Stimulated activated CD4-positive, alpha-beta T cell treated with anti-CD3 and anti-CD28 coated beads, TNF-alpha, amount 100 ng/mL, for 1 hour (primary cell): ENCODE data around the gene FMNL2.

ENCODE experiments used
- DNase-seq, 3 donors: peaks; one replicate each; pipeline ENCODE4 v3.0.0-alpha.2; 2020; ENCODE audit warnings: low read depth in 3 of 3, low spot score in 1 of 3

The FMNL2 gene

DNA sequence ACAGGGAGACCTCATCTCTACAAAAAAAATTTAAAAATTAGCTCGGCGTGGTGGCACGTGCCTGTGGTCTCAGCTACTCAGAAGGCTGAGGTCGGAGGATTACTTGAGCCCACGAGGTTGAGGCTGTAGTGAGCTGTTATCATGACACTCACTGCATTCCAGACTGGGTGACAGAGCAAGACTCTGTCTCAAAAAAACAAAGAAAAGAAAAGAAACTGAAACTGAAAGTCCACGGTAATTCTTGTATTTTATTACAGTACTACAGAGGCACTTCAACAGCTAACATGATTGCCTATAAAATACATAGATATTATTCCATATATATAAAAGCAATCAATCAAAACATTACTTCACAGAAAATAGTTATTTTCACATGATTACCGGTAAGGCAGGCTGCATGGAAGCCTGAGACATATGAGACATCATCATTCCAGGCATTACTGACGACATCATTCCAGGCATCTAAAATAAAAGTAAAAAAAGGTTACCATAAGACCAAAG is 359.2 kb downstream of the FMNL2 start:
- no peak for DNase-seq

DNA sequence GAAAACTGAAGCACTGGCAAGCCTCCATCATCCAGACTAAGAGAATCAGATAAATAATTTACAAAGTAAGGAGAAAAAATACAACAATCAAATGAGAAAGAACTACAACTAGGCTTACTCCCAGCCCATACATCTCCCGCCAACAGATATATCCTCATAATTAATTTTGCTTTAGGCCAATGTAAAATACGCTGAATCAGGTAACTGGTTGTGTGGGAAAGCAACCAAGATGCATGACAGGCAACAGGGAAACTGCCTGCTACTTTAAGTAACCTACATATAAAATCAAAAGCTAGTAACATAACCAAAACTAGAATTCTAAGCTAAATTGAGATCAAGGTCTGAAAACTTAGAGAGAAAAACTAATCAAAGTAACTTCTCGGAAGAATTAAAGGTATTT is 360.8 kb downstream of the FMNL2 start:
- no peak for DNase-seq

GRCh38 chr2:152696476-152696875 is 361.5 kb downstream of the FMNL2 start:
- DNase-seq, result no peak
